H9 (cell line): Measurements from ENCODE around the gene TPRX1. TPM values are rescaled to one million over a fixed set of nuclear protein-coding genes. Genes with fewer than 3 reads are reported as not detected.
A peak's percentile ranks its signal among the peaks of the same experiment; 100 is the strongest.

Experiments
- DNase-seq: peaks from one replicate; pipeline ENCODE4 v3.0.0-alpha.2; 2017
- H2AFZ ChIP-seq: one replicate; pipeline ENCODE4 v1.6.1; 2013; ENCODE audit warnings: mild to moderate bottlenecking, low read length, control low read depth, moderate library complexity
- H2AK5ac ChIP-seq: 2 replicates; pipeline ENCODE4 v1.6.1; 2013; ENCODE audit warnings: low read length, control low read depth, mixed read lengths; ENCODE audit not compliant: insufficient read length
- H2BK120ac ChIP-seq: one replicate; pipeline ENCODE4 v1.6.1; 2013; ENCODE audit warnings: low read depth, mild to moderate bottlenecking, low read length, control low read depth, inconsistent platforms; ENCODE audit not compliant: poor library complexity, severe bottlenecking
- H2BK12ac ChIP-seq: 2 replicates; pipeline ENCODE4 v1.6.1; 2013; ENCODE audit warnings: low read length, control low read depth, mixed read lengths, low read depth; ENCODE audit not compliant: insufficient read length
- H2BK15ac ChIP-seq: 2 replicates; pipeline ENCODE4 v1.6.1; 2013; ENCODE audit warnings: low read depth, low read length, control low read depth
- H2BK20ac ChIP-seq: one replicate; pipeline ENCODE4 v1.6.1; 2013; ENCODE audit warnings: low read depth, mild to moderate bottlenecking, low read length, control low read depth, inconsistent platforms; ENCODE audit not compliant: poor library complexity, severe bottlenecking
- H2BK5ac ChIP-seq: 2 replicates; pipeline ENCODE4 v1.6.1; 2013; ENCODE audit warnings: low read length, control low read depth, mixed read lengths; ENCODE audit not compliant: insufficient read length
- H3K14ac ChIP-seq: 2 replicates; pipeline ENCODE4 v1.6.1; 2013; ENCODE audit warnings: low read length, control low read depth; ENCODE audit not compliant: insufficient read depth
- H3K18ac ChIP-seq: 2 replicates; pipeline ENCODE4 v1.6.1; 2013; ENCODE audit warnings: low read depth, mild to moderate bottlenecking, mixed read lengths, low read length, control low read depth; ENCODE audit not compliant: insufficient read length
- H3K23ac ChIP-seq: 2 replicates; pipeline ENCODE4 v1.6.1; 2013; ENCODE audit warnings: low read length, control low read depth, mixed read lengths, low read depth; ENCODE audit not compliant: insufficient read length
- H3K23me2 ChIP-seq: 2 replicates; pipeline ENCODE4 v1.6.1; 2013; ENCODE audit warnings: low read depth, mild to moderate bottlenecking, mixed read lengths, low read length, control low read depth; ENCODE audit not compliant: insufficient read length, poor library complexity, severe bottlenecking
- H3K27ac ChIP-seq: 2 replicates; pipeline ENCODE4 v1.5.1; 2013; ENCODE audit warnings: low read length, control low read depth, mixed read lengths, low read depth; ENCODE audit not compliant: insufficient read length
- H3K27me3 ChIP-seq: 2 replicates; pipeline ENCODE4 v1.6.1; 2013; ENCODE audit warnings: low read length, control low read depth, inconsistent platforms; ENCODE audit not compliant: insufficient read depth
- H3K4ac ChIP-seq: 2 replicates; pipeline ENCODE4 v1.6.1; 2013; ENCODE audit warnings: low read depth, mild to moderate bottlenecking, control low read depth, inconsistent platforms, low read length, moderate library complexity
- H3K4me1 ChIP-seq: 2 replicates; pipeline ENCODE4 v1.6.1; 2013; ENCODE audit warnings: low read length, control low read depth, inconsistent platforms; ENCODE audit not compliant: insufficient read depth
- H3K4me2 ChIP-seq: 2 replicates; pipeline ENCODE4 v1.6.1; 2013; ENCODE audit warnings: low read length, control low read depth, mixed read lengths; ENCODE audit not compliant: insufficient read length, insufficient read depth
- H3K56ac ChIP-seq: 2 replicates; pipeline ENCODE4 v1.6.1; 2013; ENCODE audit warnings: low read depth, mild to moderate bottlenecking, mixed read lengths, low read length, control low read depth; ENCODE audit not compliant: insufficient read length
- H3K79me1 ChIP-seq: 2 replicates; pipeline ENCODE4 v1.6.1; 2013; ENCODE audit warnings: low read depth, mild to moderate bottlenecking, moderate library complexity, low read length, control low read depth, inconsistent platforms; ENCODE audit not compliant: insufficient read depth, poor library complexity, severe bottlenecking
- H3K79me2 ChIP-seq: 2 replicates; pipeline ENCODE4 v1.6.1; 2013; ENCODE audit warnings: low read length, control low read depth, inconsistent platforms; ENCODE audit not compliant: insufficient read depth
- H3K9ac ChIP-seq: 2 replicates; pipeline ENCODE4 v1.6.1; 2013; ENCODE audit warnings: low read length, control low read depth, mixed read lengths; ENCODE audit not compliant: insufficient read length; ENCODE audit errors: extremely low read depth
- H3K9me3 ChIP-seq: one replicate; pipeline ENCODE4 v1.6.1; 2013; ENCODE audit warnings: low read depth, low read length, inconsistent platforms; ENCODE audit not compliant: control insufficient read depth
- H3T11ph ChIP-seq: one replicate; pipeline ENCODE4 v1.6.1; 2013; ENCODE audit warnings: mild to moderate bottlenecking, low read length, control low read depth, inconsistent platforms
- H4K20me1 ChIP-seq: one replicate; pipeline ENCODE4 v1.6.1; 2013; ENCODE audit not compliant: control insufficient read depth, insufficient read length, insufficient read depth
- H4K5ac ChIP-seq: 2 replicates; pipeline ENCODE4 v1.6.1; 2013; ENCODE audit warnings: low read depth, mild to moderate bottlenecking, mixed read lengths, low read length, control low read depth; ENCODE audit not compliant: insufficient read length
- H4K8ac ChIP-seq: replicated peaks from 2 replicates; pipeline ENCODE4 v1.6.1; 2013; ENCODE audit warnings: low read length, control low read depth, mixed read lengths, low read depth; ENCODE audit not compliant: insufficient read length
- H4K91ac ChIP-seq: 2 replicates; pipeline ENCODE4 v1.6.1; 2013; ENCODE audit warnings: low read depth, mild to moderate bottlenecking, moderate library complexity, mixed read lengths, low read length, control low read depth; ENCODE audit not compliant: insufficient read length
- H3K27ac Mint-ChIP-seq, 3 experiments: 2 replicates in 2 of 3; 3 replicates in 1 of 3; pipeline ENCODE4 v1.8.0; 2020 to 2021; ENCODE audit warnings: mixed read lengths in 3 of 3, mild to moderate bottlenecking in 1 of 3, moderate library complexity in 1 of 3
- H3K27me3 Mint-ChIP-seq: 2 replicates; pipeline ENCODE4 v1.8.0; 2021; ENCODE audit warnings: low read depth, mild to moderate bottlenecking, moderate library complexity, mixed read lengths
- H3K36me3 Mint-ChIP-seq, 3 experiments: 2 replicates in 2 of 3; 3 replicates in 1 of 3; pipeline ENCODE4 v1.8.0; 2020 to 2021; ENCODE audit warnings: low read depth in 3 of 3, mixed read lengths in 3 of 3; ENCODE audit not compliant: insufficient read depth in 1 of 3
- H3K4me1 Mint-ChIP-seq, 2 experiments: 2 replicates each; pipeline ENCODE4 v1.8.0; 2020; ENCODE audit warnings: mixed read lengths in 2 of 2
- H3K4me3 Mint-ChIP-seq, 2 experiments: 2 replicates in 1 of 2; 3 replicates in 1 of 2; pipeline ENCODE4 v1.8.0; 2020 to 2021; ENCODE audit warnings: mild to moderate bottlenecking in 2 of 2, mixed read lengths in 2 of 2, moderate library complexity in 1 of 2
- H3K9me3 Mint-ChIP-seq, 2 experiments: 2 replicates in 1 of 2; 3 replicates in 1 of 2; pipeline ENCODE4 v1.8.0; 2020; ENCODE audit warnings: mild to moderate bottlenecking in 2 of 2, mixed read lengths in 2 of 2, moderate library complexity in 1 of 2
- WGBS: extraction: QIAGEN DNeasy Blood & Tissue Kit; methylation state at CpG from one replicate; pipeline ENCODE4 v1.1.7; 2013; ENCODE audit warnings: missing lambda C conversion rate, low lambda C conversion rate, mixed read lengths; ENCODE audit not compliant: insufficient read length; ENCODE audit errors: extremely low coverage; 5-methylcytosine and 5-hydroxymethylcytosine counted together
- total RNA-seq: library from RNA; stranded (reverse); gene quantifications from 2 replicates; pipeline ENCODE4 v1.2.1, GENCODE V29; 2021
- TF ChIP-seq, protein P1 (sequence below): fragments of 200-600 bp; sonication (generic); conservative IDR thresholded peaks from 3 replicates; pipeline ENCODE4 v1.8.0; 2021; ENCODE audit warnings: antibody characterized with exemption, mild to moderate bottlenecking

TPRX1 gene
- total RNA-seq, 1 experiment from 2014 or later = not detected

DNA sequence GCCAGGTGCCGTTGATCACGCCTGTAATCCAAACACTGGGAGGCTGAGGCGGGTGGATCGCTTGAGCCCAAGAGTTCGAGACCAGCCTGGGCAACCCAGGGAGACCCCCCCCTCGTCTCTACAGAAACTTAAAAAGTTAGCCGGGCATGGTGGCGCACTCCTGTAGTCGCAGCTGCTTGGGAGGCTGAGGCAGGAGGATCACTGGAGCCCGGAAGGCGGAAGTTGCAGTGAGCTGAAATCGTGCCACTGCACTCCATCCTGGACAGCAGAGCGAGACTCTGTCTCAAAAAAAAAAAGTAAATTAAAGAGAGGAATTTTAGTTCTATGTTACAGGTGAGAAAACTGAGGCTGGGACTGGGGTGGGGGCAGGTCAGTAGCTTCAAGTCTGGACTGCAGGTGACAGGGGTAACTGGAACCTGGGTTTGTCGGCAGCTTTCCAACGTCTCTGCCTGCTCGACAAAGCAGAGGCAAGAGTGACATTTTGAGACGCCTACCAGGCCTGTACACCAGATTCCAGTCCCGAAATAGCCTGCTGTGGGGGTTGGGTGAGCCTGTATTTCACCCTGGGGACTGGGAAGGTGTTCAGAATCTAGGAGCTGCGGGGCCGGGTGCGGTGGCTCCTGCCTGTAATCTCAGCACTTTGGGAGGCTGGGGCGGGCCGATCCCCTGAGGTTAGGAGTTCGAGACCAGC, 24.7 kb downstream of the TPRX1 start:
- no peak overlapping the region for H2AK5ac ChIP-seq

More for the DNA sequence above, 24.7 kb downstream of the TPRX1 start:
- Histone ChIP-seq H3K23me2 (peaks cover 8% of the 10 kb centered on the region), H4K8ac (no peak overlapping the region), H3K56ac (no peak overlapping the region), H3K4me1 (peaks cover 6% of the 10 kb centered on the region; the same call in 1 of the 2 replicates), H2BK120ac (no peak overlapping the region), H3K9ac (peak overlapping the region; percentile 90), H4K20me1 (peaks cover 5% of the 10 kb centered on the region), H2BK5ac (no peak overlapping the region), H2BK12ac (no peak overlapping the region), H2BK20ac (no peak overlapping the region), H3K18ac (no peak overlapping the region), H4K91ac (no peak overlapping the region), H2BK15ac (no peak overlapping the region), H3K23ac (no peak overlapping the region), H3K79me1 (peaks cover 8% of the 10 kb centered on the region), H3K14ac (no peak overlapping the region), H3K4ac (no peak overlapping the region), H3K79me2 (peaks cover 8% of the 10 kb centered on the region; the same call in 1 of the 2 replicates), H3K27ac (no peak overlapping the region), H2AFZ (no peak overlapping the region), H3K27me3 (no peaks in the 10 kb centered on the region), H3K4me2 (peak overlapping the region; percentile 100), H4K5ac (no peak overlapping the region), H3T11ph (no peak overlapping the region), H3K9me3 (no peaks in the 10 kb centered on the region)
- H3K36me3 Mint-ChIP-seq = peaks cover 34 to 48% (median 46%) of the 10 kb centered on the region in 3 experiments
- peak overlapping the region in 2 of 3 experiments; percentile 57 to 96; a peak in 4 of 7 replicates for H3K27ac Mint-ChIP-seq
- peaks cover 9 to 22% of the 10 kb centered on the region in 2 experiments for H3K4me1 Mint-ChIP-seq
- peak overlapping the region; percentile 92 to 97 for H3K4me3 Mint-ChIP-seq
- DNase-seq = no peak
- H3K27me3 Mint-ChIP-seq = no peaks in the 10 kb centered on the region
- TF ChIP-seq, protein P1, sequence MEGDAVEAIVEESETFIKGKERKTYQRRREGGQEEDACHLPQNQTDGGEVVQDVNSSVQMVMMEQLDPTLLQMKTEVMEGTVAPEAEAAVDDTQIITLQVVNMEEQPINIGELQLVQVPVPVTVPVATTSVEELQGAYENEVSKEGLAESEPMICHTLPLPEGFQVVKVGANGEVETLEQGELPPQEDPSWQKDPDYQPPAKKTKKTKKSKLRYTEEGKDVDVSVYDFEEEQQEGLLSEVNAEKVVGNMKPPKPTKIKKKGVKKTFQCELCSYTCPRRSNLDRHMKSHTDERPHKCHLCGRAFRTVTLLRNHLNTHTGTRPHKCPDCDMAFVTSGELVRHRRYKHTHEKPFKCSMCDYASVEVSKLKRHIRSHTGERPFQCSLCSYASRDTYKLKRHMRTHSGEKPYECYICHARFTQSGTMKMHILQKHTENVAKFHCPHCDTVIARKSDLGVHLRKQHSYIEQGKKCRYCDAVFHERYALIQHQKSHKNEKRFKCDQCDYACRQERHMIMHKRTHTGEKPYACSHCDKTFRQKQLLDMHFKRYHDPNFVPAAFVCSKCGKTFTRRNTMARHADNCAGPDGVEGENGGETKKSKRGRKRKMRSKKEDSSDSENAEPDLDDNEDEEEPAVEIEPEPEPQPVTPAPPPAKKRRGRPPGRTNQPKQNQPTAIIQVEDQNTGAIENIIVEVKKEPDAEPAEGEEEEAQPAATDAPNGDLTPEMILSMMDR = no peak
- no peaks in the 10 kb centered on the region for H3K9me3 Mint-ChIP-seq
- WGBS = no CpG with 5 or more reads among the region's 24 CpGs
